ENCODE measurements around the gene ACTR1B. TPM values are rescaled to one million over a fixed set of nuclear protein-coding genes. Genes with fewer than 3 reads are reported as not detected.

Gene ACTR1B
- total RNA-seq, 1 experiment from 2014 or later: 33.8 TPM

DNA sequence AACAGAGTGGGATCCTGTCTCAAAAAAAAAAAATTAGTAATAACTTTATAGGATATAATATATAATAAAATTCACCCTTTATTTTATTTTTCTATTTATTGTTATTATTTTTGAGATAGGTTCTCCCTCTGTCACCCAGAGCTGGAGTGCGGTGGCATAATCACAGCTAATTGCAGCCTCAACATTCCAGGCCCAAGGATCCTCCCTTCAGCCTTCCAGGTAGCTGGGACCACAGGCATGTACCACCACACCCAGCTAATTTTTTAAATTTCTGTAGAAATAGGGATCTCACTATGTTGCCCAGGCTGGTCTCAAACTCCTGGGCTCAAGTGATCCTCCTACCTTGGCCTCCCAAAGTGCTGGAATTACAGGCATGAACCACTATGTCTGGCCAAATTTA, 6.6 kb upstream of the ACTR1B start:
- Histone ChIP-seq H2BK12ac (ENCODE audit: insufficient read length, low read depth, low read length) (no peak overlapping the region), H3K4me1 (ENCODE audit: insufficient read depth, low read length) (no peaks in the 10 kb centered on the region), H4K20me1 (ENCODE audit: control insufficient read depth, insufficient read depth, insufficient read length) (no peaks in the 10 kb centered on the region), H3K79me2 (ENCODE audit: insufficient read depth, low read length) (no peaks in the 10 kb centered on the region), H3K9ac (ENCODE audit: extremely low read depth, insufficient read length, low read length) (no peak overlapping the region), H3K27me3 (ENCODE audit: insufficient read depth, low read length) (no peaks in the 10 kb centered on the region), H3K23ac (ENCODE audit: insufficient read length, low read depth, low read length) (no peak overlapping the region), H2BK20ac (ENCODE audit: low read depth, low read length, poor library complexity, severe bottlenecking) (no peak overlapping the region), H3K18ac (ENCODE audit: insufficient read length, low read depth, low read length) (no peak overlapping the region), H2BK120ac (ENCODE audit: low read depth, low read length, poor library complexity, severe bottlenecking) (no peak overlapping the region), H2BK5ac (ENCODE audit: insufficient read length, low read length) (no peak overlapping the region), H4K8ac (replicated peaks; ENCODE audit: insufficient read length, low read depth, low read length) (no peak overlapping the region), H3K4me2 (ENCODE audit: insufficient read depth, insufficient read length, low read length) (no peak overlapping the region), H2AFZ (ENCODE audit: low read length) (no peak overlapping the region), H3T11ph (ENCODE audit: low read length) (no peak overlapping the region), H2BK15ac (ENCODE audit: low read depth, low read length) (no peak overlapping the region), H4K5ac (ENCODE audit: insufficient read length, low read depth, low read length) (no peak overlapping the region), H3K4ac (ENCODE audit: low read depth, low read length) (no peak overlapping the region), H4K91ac (ENCODE audit: insufficient read length, low read depth, low read length) (no peak overlapping the region), H3K14ac (ENCODE audit: insufficient read depth, low read length) (no peak overlapping the region), H3K79me1 (ENCODE audit: insufficient read depth, low read depth, low read length, poor library complexity, severe bottlenecking) (no peaks in the 10 kb centered on the region), H2AK5ac (ENCODE audit: insufficient read length, low read length) (no peak overlapping the region), H3K56ac (ENCODE audit: insufficient read length, low read depth, low read length) (no peak overlapping the region), H3K27ac (ENCODE audit: insufficient read length, low read depth, low read length) (no peak overlapping the region), H3K23me2 (ENCODE audit: insufficient read length, low read depth, low read length, poor library complexity, severe bottlenecking) (no peaks in the 10 kb centered on the region), H3K9me3 (ENCODE audit: control insufficient read depth, low read depth, low read length) (no peaks in the 10 kb centered on the region)
- peaks cover 1 to 4% of the 10 kb centered on the region in 2 experiments for H3K4me1 Mint-ChIP-seq
- TF ChIP-seq, protein P1, sequence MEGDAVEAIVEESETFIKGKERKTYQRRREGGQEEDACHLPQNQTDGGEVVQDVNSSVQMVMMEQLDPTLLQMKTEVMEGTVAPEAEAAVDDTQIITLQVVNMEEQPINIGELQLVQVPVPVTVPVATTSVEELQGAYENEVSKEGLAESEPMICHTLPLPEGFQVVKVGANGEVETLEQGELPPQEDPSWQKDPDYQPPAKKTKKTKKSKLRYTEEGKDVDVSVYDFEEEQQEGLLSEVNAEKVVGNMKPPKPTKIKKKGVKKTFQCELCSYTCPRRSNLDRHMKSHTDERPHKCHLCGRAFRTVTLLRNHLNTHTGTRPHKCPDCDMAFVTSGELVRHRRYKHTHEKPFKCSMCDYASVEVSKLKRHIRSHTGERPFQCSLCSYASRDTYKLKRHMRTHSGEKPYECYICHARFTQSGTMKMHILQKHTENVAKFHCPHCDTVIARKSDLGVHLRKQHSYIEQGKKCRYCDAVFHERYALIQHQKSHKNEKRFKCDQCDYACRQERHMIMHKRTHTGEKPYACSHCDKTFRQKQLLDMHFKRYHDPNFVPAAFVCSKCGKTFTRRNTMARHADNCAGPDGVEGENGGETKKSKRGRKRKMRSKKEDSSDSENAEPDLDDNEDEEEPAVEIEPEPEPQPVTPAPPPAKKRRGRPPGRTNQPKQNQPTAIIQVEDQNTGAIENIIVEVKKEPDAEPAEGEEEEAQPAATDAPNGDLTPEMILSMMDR (conservative IDR thresholded peaks at IDR 0.05): no peak
- DNase-seq: no peak
- H3K27me3 Mint-ChIP-seq (ENCODE audit: low read depth): no peaks in the 10 kb centered on the region
- H3K36me3 Mint-ChIP-seq (ENCODE audit: insufficient read depth in 1 of 3, low read depth in 3 of 3): no peaks in the 10 kb centered on the region; a peak in 1 of 7 replicates
- WGBS (ENCODE audit: extremely low coverage, insufficient read length, low lambda C conversion rate): no CpG with 5 or more reads among the region's 1 CpG
- no peak overlapping the region for H3K27ac Mint-ChIP-seq
- no peaks in the 10 kb centered on the region for H3K9me3 Mint-ChIP-seq
- no peak overlapping the region for H3K4me3 Mint-ChIP-seq
